Pericardium fibroblast (primary cell): ENCODE data around the gene SEMA3D. TPM values are rescaled to one million over a fixed set of nuclear protein-coding genes. Genes with fewer than 3 reads are reported as not detected.

ENCODE experiments used
- total RNA-seq: library from RNA; depleted of rRNA; stranded (reverse); fragments of >200 nt; gene quantifications from 2 replicates; pipeline ENCODE4 v1.2.3, GENCODE V29; 2015

SEMA3D gene
- 4.7 and 12.1 TPM in 2 replicates for total RNA-seq

DNA sequence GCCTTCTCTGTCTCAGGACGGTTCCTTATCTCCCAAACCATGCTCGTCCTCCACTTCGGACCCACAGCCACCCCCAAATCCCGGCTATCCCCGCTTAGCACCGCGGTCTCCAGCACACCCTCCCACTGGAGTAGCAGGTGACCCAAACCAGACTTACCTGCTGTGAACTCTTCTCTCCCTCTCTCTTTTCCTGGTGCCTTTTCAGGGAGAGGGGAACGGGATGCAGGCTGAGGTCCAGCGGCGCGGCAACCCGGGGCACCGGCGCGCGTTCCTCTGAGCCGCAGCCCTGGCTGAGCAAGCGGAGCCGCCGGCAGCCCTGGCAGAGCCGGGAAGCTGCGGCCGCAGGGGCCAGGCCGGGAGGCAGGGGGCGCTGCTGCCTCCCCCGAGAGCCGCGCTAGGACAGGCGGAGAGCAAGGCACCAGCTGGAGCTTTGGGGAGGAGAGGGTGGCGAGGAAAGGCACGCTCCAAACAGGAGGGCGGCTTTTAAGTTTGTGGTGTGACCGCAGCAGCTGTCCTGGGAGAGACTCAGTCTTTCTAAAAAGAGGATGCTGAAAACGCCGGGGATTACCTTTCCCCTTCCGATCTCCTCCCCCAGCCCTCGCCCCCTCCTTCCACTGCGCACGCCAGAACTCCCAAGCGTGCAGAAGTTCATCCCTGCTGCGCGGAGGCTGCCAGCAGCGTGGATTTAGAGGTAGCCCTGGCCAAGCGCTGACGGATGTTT is at the start of gene SEMA3D:
Gene SEMA3D, minus strand, starts transcription at position 536 of the 721 bp plus-strand sequence. CDS start 65,165 bp downstream, outside the sequence.

